NCI-H2196 treated with DMSO at 0.1 percent for 48 hours (cell line): Measurements from ENCODE around the gene ATP9A.
"Not testable (repeated sequence)": the region's sequence is repeated elsewhere in the genome, so short reads cannot be mapped to it uniquely, and the experiment has no call there.

Experiments
- DNase-seq: peaks from one replicate; lab custom pipeline; 2025; ENCODE audit not compliant: unreplicated experiment; lab: John Stamatoyannopoulos, UW

ATP9A gene

GRCh38 chr20:51753220-51753619 lies 15.0 kb downstream of the ATP9A start:
- DNase-seq, result not testable (repeated sequence)

- DNase-seq, result no peak
Measured at GRCh38 chr20:51752343-51752951, 15.7 kb downstream of the ATP9A start.

GRCh38 chr20:51750770-51751388 lies 17.3 kb downstream of the ATP9A start:
- DNase-seq, result no peak

- DNase-seq, result peak; percentile 66
Measured at GRCh38 chr20:51750037-51750769, 18.0 kb downstream of the ATP9A start.

GRCh38 chr20:51749674-51750036 lies 18.5 kb downstream of the ATP9A start:
- no peak for DNase-seq

GRCh38 chr20:51747182-51747911 lies 20.8 kb downstream of the ATP9A start:
- no peak for DNase-seq

GRCh38 chr20:51745804-51746203 lies 22.4 kb downstream of the ATP9A start:
- DNase-seq, result no peak

GRCh38 chr20:51740838-51741237 lies 27.4 kb downstream of the ATP9A start:
- no peak for DNase-seq

- DNase-seq, result not testable (repeated sequence)
Measured at GRCh38 chr20:51740308-51740707, 27.9 kb downstream of the ATP9A start.

GRCh38 chr20:51739722-51740249 lies 28.4 kb downstream of the ATP9A start:
- DNase-seq, result no peak

GRCh38 chr20:51738877-51739447 lies 29.2 kb downstream of the ATP9A start:
- no peak for DNase-seq

- DNase-seq, result not testable (repeated sequence)
Measured at GRCh38 chr20:51738261-51738660, 29.9 kb downstream of the ATP9A start.

- DNase-seq, result no peak
Measured at GRCh38 chr20:51736947-51737346, 31.2 kb downstream of the ATP9A start.

- no peak for DNase-seq
Measured at GRCh38 chr20:51735728-51736600, 32.2 kb downstream of the ATP9A start.

GRCh38 chr20:51734876-51735720 lies 33.1 kb downstream of the ATP9A start:
- DNase-seq, result no peak

GRCh38 chr20:51733070-51733469 lies 35.1 kb downstream of the ATP9A start:
- no peak for DNase-seq

GRCh38 chr20:51732096-51732791 lies 35.9 kb downstream of the ATP9A start:
- DNase-seq, result no peak

GRCh38 chr20:51731731-51732095 lies 36.5 kb downstream of the ATP9A start:
- no peak for DNase-seq

GRCh38 chr20:51729771-51730170 lies 38.4 kb downstream of the ATP9A start:
- DNase-seq, result no peak
